Measurements from ENCODE around the gene THNSL1. TPM values are rescaled to one million over a fixed set of nuclear protein-coding genes. Genes with fewer than 3 reads are reported as not detected.

Gene THNSL1
- total RNA-seq, 1 experiment from 2014 or later = 4.2 TPM

GRCh38 chr10:25038325-25038724 is 21.9 kb downstream of the THNSL1 start:
- no peak for TF ChIP-seq CTCF (conservative IDR thresholded peaks at IDR 0.05)
- Histone ChIP-seq H2AFZ (ENCODE audit: low read length) (no peak overlapping the region), H3K4me1 (ENCODE audit: insufficient read depth, low read length) (no peaks in the 10 kb centered on the region), H3K79me2 (ENCODE audit: insufficient read depth, low read length) (no peaks in the 10 kb centered on the region), H3K18ac (ENCODE audit: insufficient read length, low read depth, low read length) (no peak overlapping the region), H3K9me3 (ENCODE audit: control insufficient read depth, low read depth, low read length) (no peaks in the 10 kb centered on the region), H2BK20ac (ENCODE audit: low read depth, low read length, poor library complexity, severe bottlenecking) (no peak overlapping the region), H3K14ac (ENCODE audit: insufficient read depth, low read length) (no peak overlapping the region), H3K56ac (ENCODE audit: insufficient read length, low read depth, low read length) (no peak overlapping the region), H3K4me2 (ENCODE audit: insufficient read depth, insufficient read length, low read length) (no peak overlapping the region), H3K9ac (ENCODE audit: extremely low read depth, insufficient read length, low read length) (no peak overlapping the region), H3K4ac (ENCODE audit: low read depth, low read length) (no peak overlapping the region), H4K91ac (ENCODE audit: insufficient read length, low read depth, low read length) (no peak overlapping the region), H3K27ac (ENCODE audit: insufficient read length, low read depth, low read length) (no peak overlapping the region), H4K8ac (replicated peaks; ENCODE audit: insufficient read length, low read depth, low read length) (no peak overlapping the region), H2AK5ac (ENCODE audit: insufficient read length, low read length) (no peak overlapping the region), H3K23ac (ENCODE audit: insufficient read length, low read depth, low read length) (no peak overlapping the region), H4K20me1 (ENCODE audit: control insufficient read depth, insufficient read depth, insufficient read length) (no peaks in the 10 kb centered on the region), H2BK12ac (ENCODE audit: insufficient read length, low read depth, low read length) (no peak overlapping the region), H2BK15ac (ENCODE audit: low read depth, low read length) (no peak overlapping the region), H3K23me2 (ENCODE audit: insufficient read length, low read depth, low read length, poor library complexity, severe bottlenecking) (no peaks in the 10 kb centered on the region), H2BK120ac (ENCODE audit: low read depth, low read length, poor library complexity, severe bottlenecking) (no peak overlapping the region), H3K79me1 (ENCODE audit: insufficient read depth, low read depth, low read length, poor library complexity, severe bottlenecking) (no peaks in the 10 kb centered on the region), H3K27me3 (ENCODE audit: insufficient read depth, low read length) (no peaks in the 10 kb centered on the region), H2BK5ac (ENCODE audit: insufficient read length, low read length) (no peak overlapping the region), H3T11ph (ENCODE audit: low read length) (no peak overlapping the region), H4K5ac (ENCODE audit: insufficient read length, low read depth, low read length) (no peak overlapping the region)
- no peak overlapping the region for H3K27ac Mint-ChIP-seq
- no CpG with 5 or more reads among the region's 2 CpGs for WGBS (ENCODE audit: extremely low coverage, insufficient read length, low lambda C conversion rate)
- peaks cover 5 to 6% of the 10 kb centered on the region in 2 experiments; a peak in 3 of 4 replicates for H3K4me1 Mint-ChIP-seq
- no peak for DNase-seq
- H3K4me3 Mint-ChIP-seq = no peak overlapping the region
- no peaks in the 10 kb centered on the region; a peak in 1 of 5 replicates for H3K9me3 Mint-ChIP-seq
- no peaks in the 10 kb centered on the region for H3K36me3 Mint-ChIP-seq (ENCODE audit: insufficient read depth in 1 of 3, low read depth in 3 of 3)
- H3K27me3 Mint-ChIP-seq (ENCODE audit: low read depth) = peaks cover 2% of the 10 kb centered on the region; the same call in 1 of the 2 replicates

All from H9 (cell line).